MM.1S (cell line): ENCODE data around the gene SMIM43.

Source experiments
- DNase-seq: peaks from one replicate; pipeline ENCODE4 v3.0.0-alpha.2; 2015
- H2AFZ ChIP-seq: fragments of 300-600 bp; sonication (generic); 2 replicates; pipeline ENCODE4 v1.6.0; 2016; ENCODE audit warnings: antibody characterized with exemption, low read length
- H3F3A ChIP-seq: fragments of 300-600 bp; sonication (generic); 2 replicates; pipeline ENCODE4 v1.6.1; 2016; ENCODE audit warnings: mild to moderate bottlenecking, antibody characterized with exemption, low read length, moderate library complexity, mixed read lengths; ENCODE audit not compliant: insufficient read depth
- H3K27ac ChIP-seq: fragments of 300-600 bp; sonication (generic); 2 replicates; pipeline ENCODE4 v1.5.1; 2016; ENCODE audit warnings: mild to moderate bottlenecking, low read length
- H3K27me3 ChIP-seq: fragments of 300-600 bp; sonication (generic); replicated peaks from 2 replicates; pipeline ENCODE4 v1.6.0; 2016; ENCODE audit warnings: low read length; ENCODE audit not compliant: insufficient read depth
- H3K36me3 ChIP-seq: fragments of 300-600 bp; sonication (generic); replicated peaks from 2 replicates; pipeline ENCODE4 v1.6.1; 2016; ENCODE audit warnings: mild to moderate bottlenecking, low read length, mixed read lengths; ENCODE audit not compliant: insufficient read depth
- H3K4me1 ChIP-seq: fragments of 300-600 bp; sonication (generic); 2 replicates; pipeline ENCODE4 v1.6.1; 2016; ENCODE audit warnings: low read length, mixed read lengths
- H3K4me2 ChIP-seq: fragments of 300-600 bp; sonication (generic); 2 replicates; pipeline ENCODE4 v1.6.0; 2016; ENCODE audit warnings: low read depth, low read length
- H3K4me3 ChIP-seq: fragments of 300-600 bp; sonication (generic); 2 replicates; pipeline ENCODE4 v1.5.1; 2016; ENCODE audit warnings: low read length, mixed read lengths
- H3K79me2 ChIP-seq: fragments of 300-600 bp; sonication (generic); 2 replicates; pipeline ENCODE4 v1.6.1; 2016; ENCODE audit warnings: mixed run types, low read length, mixed read lengths
- H3K9ac ChIP-seq: fragments of 300-600 bp; sonication (generic); 2 replicates; pipeline ENCODE4 v1.6.1; 2016; ENCODE audit warnings: low read length, mixed read lengths
- H3K9me2 ChIP-seq: fragments of 300-600 bp; sonication (generic); replicated peaks from 2 replicates; pipeline ENCODE4 v1.6.1; 2016; ENCODE audit warnings: mild to moderate bottlenecking, low read length, mixed read lengths; ENCODE audit not compliant: insufficient read depth
- H3K9me3 ChIP-seq: fragments of 300-600 bp; sonication (generic); replicated peaks from 2 replicates; pipeline ENCODE4 v1.6.1; 2016; ENCODE audit warnings: mild to moderate bottlenecking, low read length, mixed read lengths; ENCODE audit not compliant: insufficient read depth
- H4K20me1 ChIP-seq: fragments of 300-600 bp; sonication (generic); 2 replicates; pipeline ENCODE4 v1.6.1; 2016; ENCODE audit warnings: mild to moderate bottlenecking, low read length, moderate library complexity, mixed read lengths; ENCODE audit not compliant: insufficient read depth
- EZH2 ChIP-seq: fragments of 300-600 bp; sonication (generic); optimal IDR thresholded peaks from 2 replicates; pipeline ENCODE3; 2017; ENCODE audit warnings: low read depth, mild to moderate bottlenecking, antibody characterized with exemption, low read length, mixed read lengths
- EZH2phosphoT487 ChIP-seq: fragments of 300-600 bp; sonication (generic); IDR thresholded peaks from 2 replicates; pipeline ENCODE4 v1.6.1; 2018; ENCODE audit warnings: antibody characterized with exemption, low read length
- TF ChIP-seq, protein P1 (sequence below): fragments of 300-600 bp; sonication (generic); IDR thresholded peaks from 2 replicates; pipeline ENCODE4 v1.5.1; 2016; ENCODE audit warnings: antibody characterized with exemption, low read length, mixed read lengths

Gene SMIM43

DNA sequence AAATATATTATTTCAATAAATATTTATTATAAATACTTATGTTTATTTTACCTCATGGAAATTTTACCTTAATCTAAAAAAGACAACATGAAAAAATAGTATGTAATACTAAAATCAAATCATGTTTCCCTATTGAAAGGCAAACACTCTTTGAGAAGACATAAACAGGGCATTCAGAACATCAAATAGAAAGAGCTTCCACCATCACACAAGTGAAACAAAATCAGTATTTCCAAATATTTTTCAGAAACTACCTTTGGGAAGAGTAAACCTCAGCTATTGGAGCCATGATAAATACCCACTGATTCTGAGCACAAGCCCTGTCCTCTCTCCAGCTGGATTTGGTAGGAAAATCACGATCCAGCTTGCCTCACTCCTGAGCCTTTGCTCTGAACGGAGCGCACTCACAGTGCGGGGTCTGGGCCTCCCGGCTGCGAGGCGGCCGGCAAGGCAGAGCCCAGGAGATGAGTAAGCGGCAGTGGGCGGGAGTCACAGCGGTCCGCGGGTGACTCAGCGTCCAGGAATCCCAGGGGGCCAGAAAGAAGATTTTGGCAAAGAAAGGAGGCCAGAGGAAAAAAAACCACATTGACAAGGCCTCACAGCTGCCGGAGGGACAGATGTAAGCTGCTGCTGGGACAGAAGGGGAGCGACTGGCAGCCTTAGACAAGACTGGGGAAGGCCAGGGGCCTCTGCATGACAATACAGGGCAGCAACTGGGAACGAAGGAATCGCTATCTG lies 53.5 kb downstream of the SMIM43 start:
- Histone ChIP-seq H3K9me3 (no peaks in the 10 kb centered on the region), H3K9ac (no peak overlapping the region), H3K27me3 (no peaks in the 10 kb centered on the region), H3K9me2 (no peaks in the 10 kb centered on the region), H3K36me3 (no peaks in the 10 kb centered on the region), H3F3A (no peaks in the 10 kb centered on the region), H2AFZ (peak overlapping the region; percentile 35), H3K4me2 (peak overlapping the region; percentile 24; the same call in 1 of the 2 replicates), H3K4me3 (no peak overlapping the region), H3K4me1 (no peaks in the 10 kb centered on the region), H3K27ac (no peak overlapping the region), H4K20me1 (no peaks in the 10 kb centered on the region), H3K79me2 (no peaks in the 10 kb centered on the region)
- TF ChIP-seq, protein P1, sequence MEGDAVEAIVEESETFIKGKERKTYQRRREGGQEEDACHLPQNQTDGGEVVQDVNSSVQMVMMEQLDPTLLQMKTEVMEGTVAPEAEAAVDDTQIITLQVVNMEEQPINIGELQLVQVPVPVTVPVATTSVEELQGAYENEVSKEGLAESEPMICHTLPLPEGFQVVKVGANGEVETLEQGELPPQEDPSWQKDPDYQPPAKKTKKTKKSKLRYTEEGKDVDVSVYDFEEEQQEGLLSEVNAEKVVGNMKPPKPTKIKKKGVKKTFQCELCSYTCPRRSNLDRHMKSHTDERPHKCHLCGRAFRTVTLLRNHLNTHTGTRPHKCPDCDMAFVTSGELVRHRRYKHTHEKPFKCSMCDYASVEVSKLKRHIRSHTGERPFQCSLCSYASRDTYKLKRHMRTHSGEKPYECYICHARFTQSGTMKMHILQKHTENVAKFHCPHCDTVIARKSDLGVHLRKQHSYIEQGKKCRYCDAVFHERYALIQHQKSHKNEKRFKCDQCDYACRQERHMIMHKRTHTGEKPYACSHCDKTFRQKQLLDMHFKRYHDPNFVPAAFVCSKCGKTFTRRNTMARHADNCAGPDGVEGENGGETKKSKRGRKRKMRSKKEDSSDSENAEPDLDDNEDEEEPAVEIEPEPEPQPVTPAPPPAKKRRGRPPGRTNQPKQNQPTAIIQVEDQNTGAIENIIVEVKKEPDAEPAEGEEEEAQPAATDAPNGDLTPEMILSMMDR: no peak
- no peak for TF ChIP-seq EZH2
- TF ChIP-seq EZH2phosphoT487: no peak
- DNase-seq: peak; percentile 21

DNA sequence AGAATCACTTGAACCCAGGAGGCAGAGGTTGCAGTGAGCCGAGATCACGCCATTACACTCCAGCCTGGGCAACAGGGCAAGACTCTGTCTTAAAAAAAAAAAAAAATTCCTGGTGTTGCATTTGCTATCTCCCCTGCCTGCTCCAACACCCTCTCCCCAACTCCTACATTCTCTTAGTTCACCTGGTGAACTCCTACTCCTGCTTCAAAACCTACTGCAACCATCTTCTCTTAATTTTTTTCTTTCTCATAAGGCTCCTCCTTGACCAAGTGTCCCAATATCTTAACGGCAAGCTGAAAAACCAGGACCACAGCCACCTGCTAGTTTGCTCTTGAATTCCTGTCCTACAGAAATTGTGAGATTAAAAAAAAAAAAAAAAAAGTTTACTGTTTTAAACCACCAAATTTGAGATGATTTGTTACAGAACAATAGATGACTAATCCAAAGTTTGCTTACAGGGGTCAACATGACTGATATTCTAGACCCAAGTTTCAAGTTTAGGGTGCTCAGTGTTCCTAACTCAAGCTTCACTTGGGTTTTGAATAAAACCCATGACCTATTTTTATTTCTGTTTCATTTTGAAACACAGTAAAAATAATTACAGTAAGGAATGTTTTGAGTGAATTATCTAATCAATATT lies 55.1 kb downstream of the SMIM43 start:
- H3K9ac ChIP-seq: no peak overlapping the region
- no peaks in the 10 kb centered on the region for H3K36me3 ChIP-seq
- H3K4me2 ChIP-seq: no peak overlapping the region
- H3K4me3 ChIP-seq: no peak overlapping the region
- DNase-seq: no peak
- no peaks in the 10 kb centered on the region for H3F3A ChIP-seq
- H3K9me2 ChIP-seq: no peaks in the 10 kb centered on the region
- H2AFZ ChIP-seq: no peak overlapping the region
- no peaks in the 10 kb centered on the region for H4K20me1 ChIP-seq
- no peaks in the 10 kb centered on the region for H3K79me2 ChIP-seq
- no peak for TF ChIP-seq EZH2phosphoT487
- TF ChIP-seq, protein P1: no peak
- TF ChIP-seq EZH2: no peak
- no peaks in the 10 kb centered on the region for H3K9me3 ChIP-seq
- no peaks in the 10 kb centered on the region for H3K27me3 ChIP-seq
- no peak overlapping the region for H3K27ac ChIP-seq
- no peaks in the 10 kb centered on the region for H3K4me1 ChIP-seq
